Loucy (cell line): ENCODE data around the gene COPS2.

ENCODE experiments used
- H2AFZ ChIP-seq: fragments of 200-600 bp; sonication (generic); 2 replicates; pipeline ENCODE4 v1.6.0; 2016; ENCODE audit warnings: antibody characterized with exemption, mild to moderate bottlenecking, low read length, moderate library complexity
- H3F3A ChIP-seq: fragments of 200-600 bp; 2 replicates; pipeline ENCODE4 v1.6.0; 2016; ENCODE audit warnings: antibody characterized with exemption, low read depth, mild to moderate bottlenecking
- H3K27me3 ChIP-seq: fragments of 200-600 bp; sonication (generic); 2 replicates; pipeline ENCODE4 v1.6.1; 2014; ENCODE audit warnings: low read length, mild to moderate bottlenecking; ENCODE audit not compliant: insufficient read depth, poor library complexity, severe bottlenecking
- H3K36me3 ChIP-seq: fragments of 200-600 bp; sonication (generic); 2 replicates; pipeline ENCODE4 v1.6.1; 2016; ENCODE audit warnings: low read length; ENCODE audit not compliant: insufficient read depth
- H3K4me1 ChIP-seq: fragments of 200-600 bp; sonication (generic); 2 replicates; pipeline ENCODE4 v1.5.1; 2014; ENCODE audit warnings: low read length, mild to moderate bottlenecking; ENCODE audit not compliant: insufficient read depth, poor library complexity, severe bottlenecking
- H3K4me2 ChIP-seq: fragments of 200-600 bp; sonication (generic); 2 replicates; pipeline ENCODE4 v1.6.0; 2014; ENCODE audit warnings: antibody characterized with exemption, low read length, low read depth, mild to moderate bottlenecking; ENCODE audit not compliant: poor library complexity, severe bottlenecking
- H3K4me3 ChIP-seq: fragments of 200-600 bp; sonication (generic); 2 replicates; pipeline ENCODE4 v1.5.1; 2014; ENCODE audit warnings: low read length, mild to moderate bottlenecking, mixed read lengths; ENCODE audit not compliant: poor library complexity, severe bottlenecking
- H3K79me2 ChIP-seq: fragments of 200-600 bp; sonication (generic); 2 replicates; pipeline ENCODE4 v1.6.1; 2014; ENCODE audit warnings: low read length; ENCODE audit not compliant: insufficient read depth
- H3K9ac ChIP-seq: fragments of 200-600 bp; sonication (generic); 2 replicates; pipeline ENCODE4 v1.6.0; 2014; ENCODE audit warnings: mild to moderate bottlenecking, low read depth, low read length, moderate library complexity; ENCODE audit not compliant: poor library complexity, severe bottlenecking
- H3K9me2 ChIP-seq: fragments of 200-600 bp; sonication (generic); replicated peaks from 2 replicates; pipeline ENCODE4 v1.6.1; 2016; ENCODE audit warnings: low read depth, low read length, mixed read lengths
- H3K9me3 ChIP-seq: fragments of 200-600 bp; sonication (generic); 2 replicates; pipeline ENCODE4 v1.6.1; 2014; ENCODE audit warnings: mild to moderate bottlenecking, antibody characterized with exemption, low read length, low read depth; ENCODE audit not compliant: insufficient read depth
- H4K20me1 ChIP-seq: fragments of 200-600 bp; sonication (generic); 2 replicates; pipeline ENCODE4 v1.6.0; 2014; ENCODE audit warnings: antibody characterized with exemption, low read length, mild to moderate bottlenecking; ENCODE audit not compliant: insufficient read depth, poor library complexity, severe bottlenecking
- EZH2phosphoT487 ChIP-seq: fragments of 200-600 bp; IDR thresholded peaks from 2 replicates; pipeline ENCODE4 v1.6.1; 2018; ENCODE audit warnings: antibody characterized with exemption, mild to moderate bottlenecking, moderate library complexity, borderline replicate concordance
- TF ChIP-seq, protein P1 (sequence below): fragments of 200-600 bp; sonication (generic); conservative IDR thresholded peaks from 2 replicates; pipeline ENCODE4 v1.5.1; 2014; ENCODE audit warnings: mild to moderate bottlenecking, antibody characterized with exemption, low read length

COPS2 gene

GRCh38 chr15:49163678-49164077 lies 8.3 kb upstream of the COPS2 start:
- no peaks in the 10 kb centered on the region for H3K9me2 ChIP-seq
- no peaks in the 10 kb centered on the region for H3F3A ChIP-seq
- H2AFZ ChIP-seq, result no peak overlapping the region
- no peaks in the 10 kb centered on the region for H3K36me3 ChIP-seq
- no peaks in the 10 kb centered on the region for H3K79me2 ChIP-seq
- H3K4me1 ChIP-seq, result no peaks in the 10 kb centered on the region
- no peaks in the 10 kb centered on the region for H3K27me3 ChIP-seq
- no peak overlapping the region for H3K4me3 ChIP-seq
- H3K4me2 ChIP-seq, result no peak overlapping the region
- no peaks in the 10 kb centered on the region for H3K9me3 ChIP-seq
- H4K20me1 ChIP-seq, result no peaks in the 10 kb centered on the region
- TF ChIP-seq, protein P1, sequence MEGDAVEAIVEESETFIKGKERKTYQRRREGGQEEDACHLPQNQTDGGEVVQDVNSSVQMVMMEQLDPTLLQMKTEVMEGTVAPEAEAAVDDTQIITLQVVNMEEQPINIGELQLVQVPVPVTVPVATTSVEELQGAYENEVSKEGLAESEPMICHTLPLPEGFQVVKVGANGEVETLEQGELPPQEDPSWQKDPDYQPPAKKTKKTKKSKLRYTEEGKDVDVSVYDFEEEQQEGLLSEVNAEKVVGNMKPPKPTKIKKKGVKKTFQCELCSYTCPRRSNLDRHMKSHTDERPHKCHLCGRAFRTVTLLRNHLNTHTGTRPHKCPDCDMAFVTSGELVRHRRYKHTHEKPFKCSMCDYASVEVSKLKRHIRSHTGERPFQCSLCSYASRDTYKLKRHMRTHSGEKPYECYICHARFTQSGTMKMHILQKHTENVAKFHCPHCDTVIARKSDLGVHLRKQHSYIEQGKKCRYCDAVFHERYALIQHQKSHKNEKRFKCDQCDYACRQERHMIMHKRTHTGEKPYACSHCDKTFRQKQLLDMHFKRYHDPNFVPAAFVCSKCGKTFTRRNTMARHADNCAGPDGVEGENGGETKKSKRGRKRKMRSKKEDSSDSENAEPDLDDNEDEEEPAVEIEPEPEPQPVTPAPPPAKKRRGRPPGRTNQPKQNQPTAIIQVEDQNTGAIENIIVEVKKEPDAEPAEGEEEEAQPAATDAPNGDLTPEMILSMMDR, result no peak
- no peak for TF ChIP-seq EZH2phosphoT487
- H3K9ac ChIP-seq, result no peak overlapping the region

DNA sequence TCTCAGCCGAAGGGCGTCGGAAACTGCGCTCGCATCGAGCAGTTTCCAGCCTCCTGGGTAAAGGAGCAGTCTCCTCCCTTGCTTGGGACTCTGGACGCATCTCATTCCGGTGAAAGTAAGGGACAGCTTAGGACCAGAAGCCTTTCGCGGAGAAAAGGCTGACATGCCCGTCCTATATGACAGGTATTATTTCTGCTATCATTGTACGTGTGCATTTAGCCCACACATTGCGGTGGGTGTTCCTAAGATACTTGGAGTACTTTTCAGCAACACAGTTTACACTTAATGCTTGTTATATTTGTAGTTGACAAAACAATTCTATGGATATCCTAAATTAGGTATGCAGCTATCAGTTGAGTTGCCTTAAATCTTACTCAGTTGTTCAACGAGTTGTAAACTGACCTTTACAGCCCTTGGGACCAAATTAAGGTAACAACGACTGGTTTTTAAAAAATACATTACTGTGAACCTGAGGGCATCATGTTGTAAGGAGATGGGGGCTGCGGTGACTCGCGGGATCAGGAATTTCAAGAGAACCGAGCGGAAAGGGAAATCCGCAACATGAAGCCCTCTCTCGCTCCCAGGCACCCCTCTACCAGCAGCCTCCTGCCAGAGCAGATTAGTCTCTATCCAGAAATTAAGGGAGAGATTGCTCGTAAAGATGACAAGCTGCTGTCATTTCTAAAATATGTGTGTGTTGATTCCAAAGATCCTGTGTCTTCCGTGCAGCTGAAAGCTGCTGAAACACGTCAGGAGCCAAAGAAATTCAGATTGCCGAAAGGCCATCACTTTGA lies 632 bp upstream of the COPS2 start:
- Histone ChIP-seq H4K20me1 (peaks cover 39% of the 10 kb centered on the region), H3K4me3 (peak overlapping the region; percentile 85), H3K9ac (peak overlapping the region; percentile 67), H3K4me1 (peaks cover 35% of the 10 kb centered on the region), H3K79me2 (peaks cover 49% of the 10 kb centered on the region), H3K9me3 (no peaks in the 10 kb centered on the region), H3F3A (no peaks in the 10 kb centered on the region), H3K4me2 (peak overlapping the region; percentile 84), H3K36me3 (no peaks in the 10 kb centered on the region), H3K27me3 (no peaks in the 10 kb centered on the region), H3K9me2 (no peaks in the 10 kb centered on the region), H2AFZ (peak overlapping the region; percentile 86)
- TF ChIP-seq, protein P1, result no peak
- TF ChIP-seq EZH2phosphoT487, result no peak

- no peaks in the 10 kb centered on the region for H3K36me3 ChIP-seq
- peaks cover 48% of the 10 kb centered on the region for H4K20me1 ChIP-seq
- H2AFZ ChIP-seq, result peak overlapping the region; percentile 52; the same call in 1 of the 2 replicates
- no peaks in the 10 kb centered on the region for H3F3A ChIP-seq
- peaks cover 60% of the 10 kb centered on the region for H3K79me2 ChIP-seq
- peak overlapping the region; percentile 99 for H3K4me2 ChIP-seq
- peak overlapping the region; percentile 92 for H3K9ac ChIP-seq
- TF ChIP-seq, protein P1, result no peak
- no peak for TF ChIP-seq EZH2phosphoT487
- H3K4me3 ChIP-seq, result peak overlapping the region; percentile 85
- no peaks in the 10 kb centered on the region for H3K9me3 ChIP-seq
- H3K27me3 ChIP-seq, result no peaks in the 10 kb centered on the region
- peaks cover 41% of the 10 kb centered on the region for H3K4me1 ChIP-seq
- no peaks in the 10 kb centered on the region for H3K9me2 ChIP-seq
Measured at GRCh38 chr15:49154799-49155109, 645 bp downstream of the COPS2 start.
